ENCODE results near the gene C4orf50. TPM values are rescaled to one million over a fixed set of nuclear protein-coding genes. Genes with fewer than 3 reads are reported as not detected.

C4orf50 gene
- total and polyA plus RNA-seq, 2 of the 8 experiments (the other 6 are each of a cell fraction or from before 2014, with no cell fraction given): 0.08 to 0.22 TPM

GRCh38 chr4:5971078-5971450 lies 47.2 kb downstream of the C4orf50 start:
- Histone ChIP-seq H3K9me3 (ENCODE audit: insufficient read depth in 2 of 2, low read depth in 1 of 2, low read length in 1 of 2) (no peaks in the 10 kb centered on the region), H3K27me3 (replicated peaks in 1 of 4; ENCODE audit: control insufficient read depth in 3 of 4, extremely low read depth in 1 of 4, insufficient read depth in 3 of 4, low read length in 3 of 4) (0 out of 7 replicates have a peak, but pooled peaks cover 0 to 2% (median 0%) of the 10 kb centered on the region in 4 experiments), H3K9ac (replicated peaks in 1 of 4; ENCODE audit: extremely low read depth in 1 of 4, low read depth in 3 of 4, low read length in 3 of 4) (no peak overlapping the region), H3K4me1 (replicated peaks in 1 of 4; ENCODE audit: control insufficient read depth in 3 of 4, insufficient read depth in 4 of 4, low read length in 3 of 4) (peaks cover 0 to 10% (median 4%) of the 10 kb centered on the region in 4 experiments; a peak in 5 of 7 replicates), H4K20me1 (replicated peaks in 1 of 2; ENCODE audit: control insufficient read depth in 1 of 2, insufficient read depth in 2 of 2, low read length in 2 of 2) (no peaks in the 10 kb centered on the region), H3K79me2 (ENCODE audit: control insufficient read depth in 1 of 2, insufficient read depth in 2 of 2, low read length in 2 of 2) (no peaks in the 10 kb centered on the region), H2AK5ac (ENCODE audit: low read depth, low read length) (no peak overlapping the region), H3K23me2 (ENCODE audit: low read depth, low read length) (no peaks in the 10 kb centered on the region), H4K8ac (ENCODE audit: extremely low read depth, insufficient read depth, low read length) (no peak overlapping the region; the same call in 1 of the 2 replicates), H3K4me3 (ENCODE audit: extremely low read depth in 1 of 4, insufficient read depth in 2 of 4, low read depth in 3 of 4, low read length in 4 of 4) (no peak overlapping the region), H2BK120ac (replicated peaks; ENCODE audit: low read depth, low read length) (no peak overlapping the region), H3K18ac (ENCODE audit: extremely low read depth, low read length) (no peak overlapping the region), H3K79me1 (ENCODE audit: low read depth, low read length) (no peaks in the 10 kb centered on the region), H2BK15ac (ENCODE audit: low read length) (no peak overlapping the region), H4K91ac (replicated peaks; ENCODE audit: insufficient read length, low read length) (no peak overlapping the region), H3K14ac (ENCODE audit: insufficient read length) (no peak overlapping the region), H3K56ac (replicated peaks; ENCODE audit: insufficient read length, low read depth, low read length) (no peak overlapping the region), H2BK5ac (ENCODE audit: low read depth, low read length) (no peak overlapping the region), H2AFZ (ENCODE audit: low read length) (no peak overlapping the region), H3K27ac (ENCODE audit: low read depth, low read length) (no peak overlapping the region), H2BK20ac (ENCODE audit: low read length) (no peak overlapping the region), H3K23ac (ENCODE audit: insufficient read length) (no peak overlapping the region), H3K4ac (replicated peaks; ENCODE audit: insufficient read length, low read depth, low read length) (no peak overlapping the region), H3K36me3 (ENCODE audit: control insufficient read depth in 2 of 4, insufficient read depth in 4 of 4, low read length in 3 of 4) (no peaks in the 10 kb centered on the region), H3K4me2 (ENCODE audit: insufficient read depth in 1 of 2, low read depth in 2 of 2, low read length in 2 of 2) (no peak overlapping the region), H4K5ac (ENCODE audit: insufficient read length, low read depth, low read length) (no peak overlapping the region), H2BK12ac (ENCODE audit: low read depth, low read length) (no peak overlapping the region)
- WGBS, 2 experiments (ENCODE audit: extremely low coverage in 1 of 2, insufficient coverage in 1 of 2, insufficient read length in 1 of 2, insufficient replicate concordance in 2 of 2, low coverage in 1 of 2, low lambda C conversion rate in 2 of 2, missing lambda C conversion rate in 1 of 2): 86% methylated on average over 7 of the region's 7 CpGs; no CpG with 5 or more reads in 1 of the 2 experiments
- POLR2A ChIA-PET (ENCODE audit: partially characterized antibody): interaction anchor here (0.9 kb wide), 1 partner anchor 127 kb away, joined by 3 read pairs; no protein-coding TSS in a partner anchor
- no peak for FAIRE-seq
- CTCF ChIA-PET (ENCODE audit: partially characterized antibody): interaction anchor here (0.6 to 4.9 kb wide), 6 partner anchors 12 to 148 kb away, joined by 3 to 24 read pairs (median 4); no protein-coding TSS in a partner anchor
- DNase-seq (ENCODE audit: low read depth in 1 of 2, low spot score in 2 of 2): no peak
- no peak for TF ChIP-seq POU5F1 (IDR thresholded peaks at IDR 0.05; ENCODE audit: low read depth, low read length)
- TF ChIP-seq KDM4A (IDR thresholded peaks at IDR 0.05; ENCODE audit: low read depth, low read length, severe bottlenecking): no peak
- TF ChIP-seq SRF (IDR thresholded peaks at IDR 0.05; ENCODE audit: low read depth, low read length): no peak
- no peak for TF ChIP-seq TCF12 (IDR thresholded peaks at IDR 0.05; ENCODE audit: low read depth, low read length)
- no peak for TF ChIP-seq SUZ12 (IDR thresholded peaks at IDR 0.05; ENCODE audit: low read length)

Measured in H1 (cell line).